Coronary artery (tissue), 2 donors: ENCODE data around the gene PRR12.

Experiments
- DNase-seq: peaks from one replicate; pipeline ENCODE4 v3.0.0-alpha.2; 2017; ENCODE audit warnings: low spot score
- H3K27ac ChIP-seq, 2 donors: fragments of 200-600 bp; sonication (generic); one replicate each; pipeline ENCODE4 v1.5.1; 2016 to 2019
- H3K4me3 ChIP-seq: fragments of 200-600 bp; sonication (generic); 2 replicates; pipeline ENCODE4 v1.5.1; 2016; ENCODE audit warnings: mild to moderate bottlenecking, moderate library complexity
- TF ChIP-seq, protein P1 (sequence below): fragments of 200-600 bp; sonication (generic); IDR thresholded peaks from one replicate; pipeline ENCODE4 v1.5.1; 2019; ENCODE audit warnings: antibody characterized with exemption

Gene PRR12

DNA sequence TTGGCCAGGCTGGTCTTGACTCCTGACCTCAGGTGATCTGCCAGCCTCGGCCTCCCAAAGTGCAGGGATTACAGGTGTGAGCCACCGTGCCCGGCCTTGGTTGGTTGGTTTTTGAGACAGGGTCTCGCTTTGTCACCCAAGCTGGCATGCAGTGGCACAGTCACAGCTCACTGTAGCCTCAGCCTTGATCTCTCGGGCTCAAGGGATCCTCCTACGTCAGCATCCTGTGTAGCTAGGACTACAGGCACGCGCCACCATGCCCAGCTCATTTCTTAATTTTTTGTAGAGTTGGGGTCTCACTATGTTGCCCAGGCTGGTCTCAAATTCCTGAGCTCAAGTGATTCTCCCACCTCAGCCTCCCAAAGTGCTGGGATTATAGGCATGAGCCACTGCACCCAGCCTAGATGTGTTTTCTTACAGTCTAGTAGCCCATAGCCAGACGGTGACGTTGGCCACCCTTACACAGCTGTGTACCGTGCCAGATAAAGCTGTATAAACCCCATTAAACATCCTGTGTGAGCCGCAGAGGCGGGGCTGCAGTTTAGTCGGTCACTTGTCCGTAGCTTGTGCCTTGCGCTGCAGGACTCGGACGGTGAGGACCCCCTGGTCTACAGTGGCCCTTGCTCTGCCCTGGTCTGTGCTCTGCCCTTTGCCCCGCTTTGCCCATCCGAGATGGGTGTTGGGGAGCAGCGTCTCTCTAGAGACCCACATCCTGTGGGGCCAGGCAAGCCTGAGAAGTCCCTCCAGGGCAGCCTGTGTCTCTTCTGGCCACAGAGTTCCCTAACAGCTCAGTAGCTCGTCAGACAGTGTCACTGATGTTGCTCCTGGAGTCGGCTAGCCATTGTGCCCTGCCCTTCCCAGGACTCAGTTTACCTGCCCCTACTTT is 64.8 kb downstream of the PRR12 start:
- no peak overlapping the region for H3K27ac ChIP-seq
- TF ChIP-seq, protein P1, sequence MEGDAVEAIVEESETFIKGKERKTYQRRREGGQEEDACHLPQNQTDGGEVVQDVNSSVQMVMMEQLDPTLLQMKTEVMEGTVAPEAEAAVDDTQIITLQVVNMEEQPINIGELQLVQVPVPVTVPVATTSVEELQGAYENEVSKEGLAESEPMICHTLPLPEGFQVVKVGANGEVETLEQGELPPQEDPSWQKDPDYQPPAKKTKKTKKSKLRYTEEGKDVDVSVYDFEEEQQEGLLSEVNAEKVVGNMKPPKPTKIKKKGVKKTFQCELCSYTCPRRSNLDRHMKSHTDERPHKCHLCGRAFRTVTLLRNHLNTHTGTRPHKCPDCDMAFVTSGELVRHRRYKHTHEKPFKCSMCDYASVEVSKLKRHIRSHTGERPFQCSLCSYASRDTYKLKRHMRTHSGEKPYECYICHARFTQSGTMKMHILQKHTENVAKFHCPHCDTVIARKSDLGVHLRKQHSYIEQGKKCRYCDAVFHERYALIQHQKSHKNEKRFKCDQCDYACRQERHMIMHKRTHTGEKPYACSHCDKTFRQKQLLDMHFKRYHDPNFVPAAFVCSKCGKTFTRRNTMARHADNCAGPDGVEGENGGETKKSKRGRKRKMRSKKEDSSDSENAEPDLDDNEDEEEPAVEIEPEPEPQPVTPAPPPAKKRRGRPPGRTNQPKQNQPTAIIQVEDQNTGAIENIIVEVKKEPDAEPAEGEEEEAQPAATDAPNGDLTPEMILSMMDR = no peak
- no peak for DNase-seq
- no peak overlapping the region for H3K4me3 ChIP-seq

- Histone ChIP-seq H3K27ac (no peak overlapping the region), H3K4me3 (no peak overlapping the region)
- DNase-seq = no peak
- TF ChIP-seq, protein P1 = no peak
Observed at GRCh38 chr19:49656456-49657109, 65.6 kb downstream of the PRR12 start.

DNA sequence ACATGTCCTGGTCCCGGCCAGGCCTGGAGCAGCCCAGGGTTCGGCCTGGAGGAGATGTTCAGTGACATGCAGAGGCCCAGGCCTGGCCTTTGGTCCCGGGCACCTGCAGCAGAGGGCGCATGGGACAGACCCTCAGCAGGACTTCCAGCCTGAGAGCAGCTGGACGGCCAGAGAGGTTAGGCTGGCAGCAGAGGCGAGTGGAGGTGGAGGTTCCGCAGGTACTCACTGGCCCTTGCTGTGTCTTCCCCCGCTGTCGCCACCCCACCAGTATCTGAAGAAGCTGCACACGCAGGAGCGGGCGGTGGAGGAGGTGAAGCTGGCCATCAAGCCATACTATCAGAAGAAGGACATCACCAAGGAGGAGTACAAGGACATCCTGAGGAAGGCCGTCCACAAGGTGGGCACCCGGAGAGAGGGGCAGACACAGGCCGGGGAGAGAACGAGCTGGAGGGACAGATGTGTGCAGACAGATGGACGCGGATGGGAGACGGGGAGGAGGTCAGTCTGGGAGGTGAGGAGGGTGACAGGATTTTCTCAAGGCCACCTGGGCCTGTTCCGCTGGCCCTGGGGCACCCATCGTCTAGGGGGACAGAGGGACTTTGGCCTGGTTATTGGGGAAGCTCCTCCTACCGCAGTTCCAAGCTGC is 66.6 kb downstream of the PRR12 start:
- Histone ChIP-seq H3K4me3 (no peak overlapping the region), H3K27ac (no peak overlapping the region)
- TF ChIP-seq, protein P1 = no peak
- DNase-seq = no peak

DNA sequence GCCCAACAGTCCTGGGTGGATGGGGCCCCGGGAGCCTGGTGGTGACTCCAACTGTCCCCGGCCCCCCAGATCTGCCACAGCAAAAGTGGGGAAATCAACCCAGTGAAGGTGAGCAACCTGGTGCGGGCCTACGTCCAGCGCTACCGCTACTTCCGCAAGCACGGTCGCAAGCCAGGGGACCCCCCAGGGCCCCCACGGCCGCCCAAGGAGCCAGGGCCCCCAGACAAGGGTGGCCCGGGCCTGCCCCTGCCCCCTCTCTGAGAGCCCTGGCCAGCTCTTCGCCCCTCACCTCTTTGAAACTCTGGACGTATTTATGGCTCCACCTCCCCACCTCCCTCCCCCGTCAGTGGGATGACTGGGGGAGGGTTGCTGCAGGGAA is 67.1 kb downstream of the PRR12 start:
- no peak overlapping the region for H3K27ac ChIP-seq
- TF ChIP-seq, protein P1 = no peak
- H3K4me3 ChIP-seq = no peak overlapping the region
- DNase-seq = no peak

DNA sequence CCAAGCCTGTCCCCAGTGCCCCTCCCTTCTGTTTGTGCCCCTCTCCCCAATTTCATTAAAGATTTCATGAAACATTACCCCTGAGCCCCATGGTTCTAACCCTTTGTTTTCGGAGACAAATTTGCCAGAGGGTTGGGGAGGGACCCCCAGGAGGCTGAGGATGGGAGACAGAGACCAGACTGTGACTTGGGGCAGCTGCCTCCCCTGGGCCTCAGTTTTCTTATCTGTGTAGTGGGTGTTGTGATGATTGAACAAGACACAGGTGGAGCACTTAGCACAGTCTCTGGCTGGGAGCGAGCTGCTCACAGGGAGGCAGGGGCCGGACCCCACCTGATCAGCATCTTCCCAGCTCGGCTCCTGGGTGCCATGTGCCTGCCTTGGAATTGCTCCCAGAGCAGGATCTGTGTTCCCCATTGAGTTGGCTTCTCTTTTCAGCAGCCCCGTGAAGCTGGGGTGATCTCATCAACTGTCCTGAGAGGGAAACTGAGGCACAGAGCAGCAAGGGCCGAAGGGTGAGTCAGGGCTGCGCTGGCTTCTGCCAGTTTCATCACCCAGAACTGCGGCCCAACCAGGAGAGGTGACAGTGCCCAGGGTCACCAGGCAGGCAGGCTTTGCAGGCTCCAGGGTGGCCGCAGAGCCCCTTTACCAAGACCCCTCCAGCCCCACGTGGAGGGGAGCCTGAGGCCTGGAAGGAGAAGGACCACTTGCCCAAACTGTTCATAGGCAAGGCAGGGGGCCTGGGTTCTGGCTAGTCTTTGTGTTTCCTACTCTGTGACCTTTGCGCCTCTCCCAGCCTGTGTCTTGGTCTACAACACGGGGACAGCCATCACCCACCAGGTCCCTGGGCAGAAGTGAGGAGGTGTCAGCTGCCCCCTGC is 67.8 kb downstream of the PRR12 start:
- no peak overlapping the region for H3K27ac ChIP-seq
- DNase-seq = no peak
- TF ChIP-seq, protein P1 = no peak
- no peak overlapping the region for H3K4me3 ChIP-seq

- no peak for DNase-seq
- TF ChIP-seq, protein P1 = no peak
- Histone ChIP-seq H3K4me3 (no peak overlapping the region), H3K27ac (no peak overlapping the region)
Observed at GRCh38 chr19:49660338-49660961, 69.5 kb downstream of the PRR12 start.
